GM21717 (cell line): ENCODE measurements around the gene STAT3.
"Not testable (repeated sequence)": the region's sequence is repeated elsewhere in the genome, so short reads cannot be mapped to it uniquely, and the experiment has no call there.

Experiments used
- ATAC-seq: cut with Tn5 transposase; IDR thresholded peaks from one replicate; pipeline ENCODE4 v1.9.1; 2021; ENCODE audit warnings: mild to moderate bottlenecking, moderate library complexity; ENCODE audit not compliant: unreplicated experiment

STAT3 gene

DNA sequence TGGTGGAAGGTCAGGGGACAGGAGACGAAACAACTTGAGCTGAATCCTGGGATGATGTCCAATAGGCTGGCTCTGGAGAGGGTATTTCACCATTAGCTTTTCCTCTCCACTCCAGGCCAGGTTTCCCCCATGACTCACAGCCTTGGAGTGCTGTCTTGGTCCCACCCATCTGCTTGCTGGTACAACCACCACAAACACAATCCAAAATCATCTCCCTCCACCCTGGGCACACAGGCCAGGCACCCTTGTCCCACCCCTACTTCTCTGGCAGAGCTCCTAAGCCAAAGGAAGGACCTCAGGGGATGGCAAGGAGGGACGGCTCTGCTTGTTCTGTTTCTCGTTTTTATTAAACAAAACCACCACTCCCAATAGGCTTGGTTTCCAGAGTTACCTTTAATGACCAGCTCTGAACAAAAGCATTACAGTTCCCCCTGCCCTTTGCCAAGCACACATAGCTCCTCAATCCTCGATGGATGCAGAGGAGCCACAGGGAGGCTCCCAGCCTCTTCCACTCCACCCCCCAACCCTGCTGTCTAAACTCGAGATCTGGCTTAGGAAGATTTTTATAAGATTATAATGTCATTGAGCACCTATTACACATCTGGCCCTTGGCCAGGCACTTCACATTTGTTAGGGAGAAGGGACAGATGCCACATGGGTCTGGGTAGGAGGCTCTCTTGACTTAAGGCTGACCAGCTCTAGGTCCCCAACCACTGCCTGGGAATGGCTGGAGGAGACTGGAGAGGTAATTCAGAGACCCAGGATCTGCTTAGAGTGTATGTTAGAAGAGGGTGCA is 21.5 kb upstream of the STAT3 start:
- ATAC-seq = no peak

DNA sequence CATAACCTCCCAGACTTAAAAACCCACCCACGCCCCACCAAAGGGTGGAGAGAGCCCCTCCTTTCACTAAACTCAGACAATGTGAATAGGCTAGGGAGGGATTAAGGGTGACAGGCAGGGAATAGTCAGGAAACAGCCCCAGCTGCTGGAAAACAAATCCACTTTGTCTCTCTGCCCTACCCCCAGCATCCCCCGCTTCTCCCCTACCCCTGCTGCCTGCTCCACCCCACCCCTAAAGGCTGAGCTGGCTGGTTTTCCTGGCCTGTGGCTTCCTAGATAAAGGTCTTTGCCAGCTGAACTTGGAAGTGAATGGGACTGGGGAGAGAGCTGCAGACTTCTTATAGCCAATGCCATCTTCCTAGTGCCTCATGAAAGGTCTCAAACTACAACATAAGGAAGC is 19.8 kb upstream of the STAT3 start:
- no peak for ATAC-seq

- ATAC-seq = no peak
These were observed 19.1 kb upstream of the STAT3 start for GRCh38 chr17:42407289-42407836.

GRCh38 chr17:42406615-42407288 is 18.5 kb upstream of the STAT3 start:
- ATAC-seq = no peak

GRCh38 chr17:42405963-42406495 is 17.8 kb upstream of the STAT3 start:
- no peak for ATAC-seq

- no peak for ATAC-seq
These were observed 16.8 kb upstream of the STAT3 start for GRCh38 chr17:42405076-42405475.

DNA sequence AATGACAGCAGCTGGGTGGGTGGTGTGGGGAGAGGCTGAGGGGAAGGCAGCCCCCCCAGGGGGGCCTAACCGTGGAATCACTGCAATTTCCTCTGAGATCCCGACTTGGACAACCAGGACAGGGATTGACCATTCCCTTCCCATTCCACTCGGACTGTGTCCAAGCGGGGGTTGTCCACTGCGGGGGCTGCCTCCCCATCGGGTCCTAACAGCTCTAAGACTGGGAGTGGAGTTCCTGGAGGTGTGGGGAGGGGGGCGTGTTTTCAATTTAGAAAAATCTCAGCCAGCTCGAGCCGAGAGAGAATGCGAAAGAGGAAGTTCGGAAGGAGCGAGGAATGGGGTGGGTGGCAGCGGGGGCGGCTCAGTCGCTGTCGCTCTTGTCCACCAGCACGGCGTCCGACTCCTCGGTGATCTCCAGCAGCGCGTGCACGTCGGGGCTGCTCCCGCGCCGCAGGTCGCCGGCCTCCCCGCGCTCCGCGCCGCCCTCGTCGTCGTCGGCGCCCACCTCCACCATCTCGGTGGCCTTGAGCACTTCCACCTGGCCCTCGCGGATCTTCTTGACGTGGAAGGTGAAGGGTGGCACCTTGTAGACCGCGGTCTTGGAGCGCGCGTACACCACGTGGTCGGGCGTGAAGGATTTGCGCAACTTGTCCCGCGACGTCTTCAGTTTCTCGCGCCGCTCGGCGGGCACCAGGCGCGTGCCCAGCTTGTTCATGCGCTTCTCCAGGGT is 16.2 kb upstream of the STAT3 start:
- no peak for ATAC-seq

- no peak for ATAC-seq
These were observed 14.9 kb upstream of the STAT3 start for GRCh38 chr17:42403150-42403549.

GRCh38 chr17:42402117-42402516 is 13.9 kb upstream of the STAT3 start:
- ATAC-seq = no peak

GRCh38 chr17:42400844-42401375 is 12.7 kb upstream of the STAT3 start:
- not testable (repeated sequence) for ATAC-seq

DNA sequence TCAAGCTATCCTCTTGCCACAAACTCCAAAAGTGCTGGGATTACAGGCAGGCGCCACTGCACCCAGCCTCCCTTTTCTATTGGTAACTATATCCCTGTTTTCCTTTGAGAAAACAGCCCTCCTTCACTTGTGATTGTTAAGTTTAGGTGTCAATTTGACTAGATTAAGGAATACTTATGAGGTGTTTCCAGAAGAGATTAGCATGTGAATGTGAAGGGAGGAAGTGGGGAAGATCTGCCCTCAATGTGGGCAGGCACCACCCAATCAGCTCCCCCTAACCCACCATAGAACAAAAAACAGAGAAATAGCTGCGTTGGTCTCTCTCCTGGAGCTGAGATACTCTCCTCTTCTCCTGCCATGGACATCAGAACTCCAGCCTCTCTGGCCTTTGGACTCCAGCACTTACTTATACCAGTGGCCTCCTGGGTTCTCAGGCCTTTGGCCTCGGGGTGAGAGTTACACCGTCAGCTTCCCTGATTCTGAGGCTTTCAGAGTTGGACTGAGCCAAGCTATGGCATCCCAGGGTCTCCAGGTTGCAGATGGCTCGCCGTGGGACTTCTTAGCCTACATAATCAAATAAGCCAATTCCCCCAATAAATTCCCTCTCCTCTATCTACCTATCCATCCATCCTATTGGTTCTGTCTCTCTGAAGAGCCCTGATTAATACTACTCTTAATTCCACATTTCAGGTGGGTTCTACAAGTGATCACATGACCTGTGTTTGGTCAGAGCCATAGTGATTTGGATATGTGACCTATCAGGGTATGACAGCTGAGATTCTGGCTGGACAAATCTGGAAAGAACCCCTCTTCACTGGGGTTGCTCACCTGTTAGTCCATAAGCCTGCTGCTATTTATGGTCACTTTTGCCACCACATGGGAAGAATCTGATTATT is 12.0 kb upstream of the STAT3 start:
- no peak for ATAC-seq

GRCh38 chr17:42399121-42399520 is 10.9 kb upstream of the STAT3 start:
- no peak for ATAC-seq

DNA sequence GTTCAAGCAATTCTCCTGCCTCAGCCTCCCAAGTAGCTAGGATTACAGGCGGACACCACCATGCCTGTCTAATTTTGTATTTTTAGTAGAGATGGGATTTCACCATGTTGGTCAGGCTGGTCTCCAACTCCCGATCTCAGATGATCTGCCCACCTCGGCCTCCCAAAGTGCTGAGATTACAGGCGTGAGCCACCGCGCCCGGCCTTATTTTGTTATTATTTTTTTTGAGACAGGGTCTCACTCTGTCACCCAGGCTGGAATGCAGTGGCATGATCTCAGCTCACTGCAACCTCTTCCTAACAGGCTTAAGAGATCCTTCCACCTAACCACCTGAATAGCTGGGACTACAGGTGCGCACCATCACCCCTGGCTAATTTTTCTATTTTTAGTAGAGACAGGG is 7.4 kb upstream of the STAT3 start:
- not testable (repeated sequence) for ATAC-seq

DNA sequence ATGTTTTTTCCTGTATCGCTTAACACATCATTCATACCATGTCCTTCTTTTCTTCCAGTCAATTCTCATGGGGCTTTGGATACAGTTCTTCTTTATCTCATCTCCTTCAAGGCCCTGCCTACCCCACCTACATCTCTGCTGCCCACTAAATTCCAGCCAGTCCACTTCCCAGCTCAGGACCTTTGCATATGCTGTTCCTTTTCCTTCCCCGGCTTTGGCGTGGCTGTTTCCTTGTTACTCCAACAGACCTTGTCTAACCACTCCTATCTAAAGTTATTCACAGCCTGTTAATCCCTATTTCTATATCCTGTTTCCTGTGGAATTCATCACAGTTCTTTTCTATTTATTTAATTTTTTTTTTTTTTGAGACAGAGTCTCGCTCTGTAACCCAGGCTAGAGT is 6.6 kb upstream of the STAT3 start:
- no peak for ATAC-seq

GRCh38 chr17:42392692-42393415 is 4.6 kb upstream of the STAT3 start:
- ATAC-seq = no peak

GRCh38 chr17:42391439-42391838 is 3.2 kb upstream of the STAT3 start:
- ATAC-seq = not testable (repeated sequence)

DNA sequence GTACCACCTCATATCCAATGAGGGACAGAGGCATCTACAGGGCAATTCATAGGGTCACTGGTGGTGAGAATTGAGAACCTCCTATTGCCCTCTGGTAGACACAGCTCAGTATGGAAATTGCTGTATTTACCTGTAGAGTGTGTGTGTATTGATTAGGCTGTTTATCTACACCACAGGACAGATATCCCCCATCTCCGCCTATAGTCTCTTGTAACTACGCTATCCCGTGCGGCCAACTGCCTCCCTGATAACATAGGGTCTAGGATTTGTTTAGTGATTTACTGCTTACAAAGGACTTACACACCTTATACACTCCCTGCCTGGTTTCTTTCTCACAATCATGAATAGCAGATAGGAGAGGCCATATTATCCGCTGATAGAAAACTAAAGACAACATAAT is 1.7 kb upstream of the STAT3 start:
- ATAC-seq = no peak

GRCh38 chr17:42389135-42389417 is 834 bp upstream of the STAT3 start:
- peak; percentile 22 for ATAC-seq

DNA sequence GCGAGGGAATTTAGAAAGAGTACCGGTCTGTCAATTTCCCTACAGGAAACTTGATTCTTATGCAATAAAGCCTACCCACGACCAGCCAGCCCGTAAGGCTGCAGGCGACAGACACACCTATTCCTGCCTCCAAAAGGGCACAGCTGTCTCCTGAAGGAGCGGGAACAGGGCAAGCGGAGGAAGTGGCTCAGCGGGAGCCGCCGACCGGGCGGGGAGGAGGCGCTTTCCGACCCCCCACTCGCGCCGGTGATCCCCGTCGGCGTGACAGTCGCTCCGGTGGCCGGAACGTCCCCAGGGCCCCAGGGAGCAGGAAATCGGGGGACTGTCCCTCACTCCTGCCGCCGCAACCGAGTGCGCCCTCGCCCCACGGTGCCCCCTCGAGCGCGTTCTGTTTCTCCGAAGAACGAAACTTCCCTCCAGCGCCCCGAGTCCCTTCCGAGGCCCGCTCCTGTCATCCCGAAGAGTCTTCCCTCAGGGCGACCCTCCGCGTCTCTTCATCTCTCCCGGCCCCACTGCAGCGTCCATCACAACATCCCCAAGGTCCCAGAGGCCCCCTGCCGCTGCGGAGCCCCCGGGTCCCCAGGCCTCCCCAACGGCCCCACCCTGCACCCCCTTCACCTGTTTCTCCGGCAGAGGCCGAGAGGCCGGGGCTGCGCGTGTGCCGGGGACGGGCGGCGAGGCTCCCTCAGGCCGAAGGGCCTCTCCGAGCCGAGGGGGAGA is 421 bp downstream of the STAT3 start:
- peak; percentile 14 for ATAC-seq
